K562 (cell line): ENCODE data around the gene EIF4E1B. TPM values are rescaled to one million over a fixed set of nuclear protein-coding genes. Genes with fewer than 3 reads are reported as not detected.

Experiments used
- EP300 ChIP-seq: IDR thresholded peaks from 2 replicates; pipeline ENCODE4 v1.6.1; 2012; ENCODE audit warnings: low read length, improper control_type of control experiment
- FOXP1 ChIP-seq: sonication (generic); formaldehyde crosslinking; IDR thresholded peaks from 2 replicates; pipeline ENCODE4 v1.8.0; 2022; ENCODE audit warnings: mild to moderate bottlenecking, missing genetic modification reagents
- NR2C2 ChIP-seq, 2 experiments: fragments of 200-800 bp in 1 of 2; sonication (Bioruptor generic) in 1 of 2; sonication (generic) in 1 of 2; formaldehyde crosslinking in 1 of 2; IDR thresholded peaks; 2 replicates each; pipeline versions ENCODE4 v1.6.1 to v1.8.0; 2016 to 2022; ENCODE audit warnings: mild to moderate bottlenecking in 1 of 2, missing compliant biosample characterization in 1 of 2, missing genetic modification characterization in 1 of 2, missing genetic modification reagents in 1 of 2
- POLR2B ChIP-seq: fragments of 450-650 bp; IDR thresholded peaks from 2 replicates; pipeline ENCODE4 v1.6.1; 2018; ENCODE audit warnings: low read depth; ENCODE audit not compliant: partially characterized antibody
- TCF7 ChIP-seq: sonication (generic); IDR thresholded peaks from 2 replicates; pipeline ENCODE4 v1.6.1; 2016; ENCODE audit warnings: antibody characterized with exemption, borderline replicate concordance
- ZBTB40 ChIP-seq, 2 experiments: fragments of 450-650 bp in 1 of 2; sonication (generic) in 1 of 2; formaldehyde crosslinking in 1 of 2; IDR thresholded peaks; 2 replicates each; pipeline versions ENCODE4 v1.7.1 to v1.9.0; 2016 to 2022; ENCODE audit warnings: inconsistent platforms in 1 of 2, mild to moderate bottlenecking in 1 of 2, missing genetic modification reagents in 1 of 2
- ZMIZ1 ChIP-seq, 2 experiments: fragments of 150-350 bp in 1 of 2; IDR thresholded peaks; 2 replicates each; pipeline ENCODE4 v1.6.1; 2012 to 2016; ENCODE audit warnings: low read depth in 2 of 2, low read length in 2 of 2, mild to moderate bottlenecking in 1 of 2, moderate library complexity in 1 of 2
- polyA plus RNA-seq, 8 experiments: library from polyadenylated mRNA; depleted of rRNA in 4 of 8; stranded (reverse) in 5 of 8; unstranded in 3 of 8; fragments of >200 nt; fragmentation: Nextera tagmentation in 2 of 8; fragmentation: Illumina TruSeq in 1 of 8; extraction: Ambion mirVana in 2 of 8; extraction: Trizol in 1 of 8; gene quantifications; 2 replicates each; pipeline versions ENCODE4 v1.2.1 to v1.2.3, GENCODE V29; 2011 to 2014; ENCODE audit warnings: inconsistent platforms in 1 of 8, missing spikeins in 1 of 8
- total RNA-seq, 7 experiments: library from RNA; depleted of rRNA in 6 of 7; stranded (reverse); fragments of >200 nt in 6 of 7; fragmentation: Illumina TruSeq in 2 of 7; extraction: Trizol in 2 of 7; gene quantifications; 2 replicates each; pipeline versions ENCODE4 v1.2.1 to v1.2.3, GENCODE V29; 2011 to 2021; ENCODE audit warnings: low replicate concordance in 1 of 7

EIF4E1B gene
- total and polyA plus RNA-seq, 9 of the 15 experiments (the other 6 are each of a cell fraction or from before 2014, with no cell fraction given) = not detected

DNA sequence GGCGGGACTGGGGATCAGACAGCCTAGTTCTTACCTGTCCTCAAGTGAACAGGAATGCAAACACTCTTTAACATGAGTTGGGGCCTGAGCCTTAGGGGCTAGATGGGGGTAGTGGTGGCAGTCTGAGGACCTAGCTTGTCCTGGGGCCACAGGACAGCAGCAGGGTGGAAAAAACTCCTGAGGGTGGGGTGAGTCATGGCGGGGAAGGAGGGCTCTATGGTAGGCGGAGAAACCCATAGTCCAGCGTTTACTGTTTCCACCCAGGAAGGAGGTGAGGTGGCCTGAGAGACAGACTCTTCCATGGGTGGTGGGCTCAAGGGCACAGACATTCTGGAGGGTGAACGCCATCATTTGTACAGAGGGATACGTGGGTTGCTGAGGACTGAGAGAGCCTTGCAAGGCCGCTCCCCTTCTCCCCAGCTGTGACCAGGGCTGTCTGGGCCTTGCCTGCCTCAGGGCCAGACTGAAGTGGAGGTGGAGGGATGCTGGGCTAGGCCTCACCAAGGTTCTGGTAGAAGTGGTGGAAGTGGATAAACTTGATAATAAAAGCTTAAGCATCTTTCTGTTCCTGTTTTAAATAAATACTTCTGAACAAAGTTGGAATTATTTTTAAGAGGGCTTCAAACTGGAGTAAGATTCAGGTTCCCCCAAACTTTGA lies 15.7 kb downstream of the EIF4E1B start (continued):
- TF ChIP-seq ZBTB40 (IDR thresholded peaks at IDR 0.05) (no peak), ZBTB40 (CRISPR knock-in tag; IDR thresholded peaks at IDR 0.05) (no peak), FOXP1 (CRISPR knock-in tag) (no peak), TCF7 (no peak), EP300 (no peak), POLR2B (no peak), NR2C2 (CRISPR knock-in tag; IDR thresholded peaks at IDR 0.05) (no peak), NR2C2 (tag; IDR thresholded peaks at IDR 0.05) (no peak), ZMIZ1 (IDR thresholded peaks at IDR 0.05; ENCODE audit: low read depth in 2 of 2, low read length in 2 of 2) (no peak)
